Measurements from ENCODE around the gene COMMD10. TPM values are rescaled to one million over a fixed set of nuclear protein-coding genes. Genes with fewer than 3 reads are reported as not detected.
"Not testable (repeated sequence)": the region's sequence is repeated elsewhere in the genome, so short reads cannot be mapped to it uniquely, and the experiment has no call there.

The COMMD10 gene
- total RNA-seq, 1 donor from 2014 or later = 44.4 TPM

DNA sequence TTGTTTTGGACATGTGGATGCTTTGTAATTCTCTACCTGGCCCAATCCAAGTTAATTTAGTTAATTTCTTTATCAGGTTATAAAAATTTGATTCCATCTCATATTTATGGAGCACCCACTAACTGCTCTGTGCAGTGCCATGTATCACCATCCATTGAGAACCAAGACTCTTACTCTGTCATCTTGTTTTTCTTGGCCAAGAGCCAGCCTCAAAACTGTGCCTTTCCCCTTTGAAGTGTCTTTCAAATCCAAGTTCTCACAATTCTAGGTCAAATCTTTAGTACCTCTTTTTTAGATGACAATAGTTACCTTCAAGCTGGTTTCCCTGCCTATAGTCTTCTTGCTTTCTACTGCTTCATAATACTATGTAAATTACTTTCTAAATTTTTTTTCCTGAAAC lies 3.2 kb downstream of the COMMD10 start:
- TF ChIP-seq, protein P1, sequence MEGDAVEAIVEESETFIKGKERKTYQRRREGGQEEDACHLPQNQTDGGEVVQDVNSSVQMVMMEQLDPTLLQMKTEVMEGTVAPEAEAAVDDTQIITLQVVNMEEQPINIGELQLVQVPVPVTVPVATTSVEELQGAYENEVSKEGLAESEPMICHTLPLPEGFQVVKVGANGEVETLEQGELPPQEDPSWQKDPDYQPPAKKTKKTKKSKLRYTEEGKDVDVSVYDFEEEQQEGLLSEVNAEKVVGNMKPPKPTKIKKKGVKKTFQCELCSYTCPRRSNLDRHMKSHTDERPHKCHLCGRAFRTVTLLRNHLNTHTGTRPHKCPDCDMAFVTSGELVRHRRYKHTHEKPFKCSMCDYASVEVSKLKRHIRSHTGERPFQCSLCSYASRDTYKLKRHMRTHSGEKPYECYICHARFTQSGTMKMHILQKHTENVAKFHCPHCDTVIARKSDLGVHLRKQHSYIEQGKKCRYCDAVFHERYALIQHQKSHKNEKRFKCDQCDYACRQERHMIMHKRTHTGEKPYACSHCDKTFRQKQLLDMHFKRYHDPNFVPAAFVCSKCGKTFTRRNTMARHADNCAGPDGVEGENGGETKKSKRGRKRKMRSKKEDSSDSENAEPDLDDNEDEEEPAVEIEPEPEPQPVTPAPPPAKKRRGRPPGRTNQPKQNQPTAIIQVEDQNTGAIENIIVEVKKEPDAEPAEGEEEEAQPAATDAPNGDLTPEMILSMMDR (IDR thresholded peaks at IDR 0.05) = no peak
- Mint-ChIP-seq H3K4me1 (peaks cover 28% of the 10 kb centered on the region), H3K4me3 (no peak overlapping the region), H3K36me3 (ENCODE audit: low read depth) (peaks cover 57% of the 10 kb centered on the region), H3K9me3 (no peaks in the 10 kb centered on the region), H3K27me3 (no peaks in the 10 kb centered on the region), H3K27ac (no peak overlapping the region)
- DNase-seq (no peak), ATAC-seq (ENCODE audit: low read depth) (no peak)
- intact Hi-C loops (cut with micrococcal nuclease) = loop anchor here (10.0 kb wide), 1 partner anchor 487 kb away; the partner anchor contains the start of gene SEMA6A
- POLR2A ChIA-PET = no interaction called here
- CTCF ChIA-PET = no interaction called here

DNA sequence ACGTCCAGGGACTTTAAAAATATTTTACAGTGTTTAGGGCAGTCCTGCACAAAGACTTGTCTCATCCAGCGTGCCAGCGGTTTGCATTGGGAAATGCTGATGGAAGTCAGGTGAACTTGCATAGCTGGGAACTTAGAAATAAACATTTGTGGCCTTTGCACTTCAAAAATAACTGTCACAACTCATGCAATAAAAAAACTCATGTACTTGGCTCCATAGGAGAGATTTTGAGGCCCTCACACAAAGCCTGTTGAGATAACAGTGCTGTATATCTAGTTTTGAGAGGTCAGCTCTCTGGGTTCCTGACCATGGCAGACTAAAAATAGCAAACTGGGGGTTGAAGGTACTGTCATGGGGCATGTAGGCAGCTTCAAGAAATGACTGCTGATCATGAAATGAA lies 5.5 kb downstream of the COMMD10 start:
- POLR2A ChIA-PET = no interaction called here
- ATAC-seq (ENCODE audit: low read depth) (no peak), DNase-seq (no peak)
- H3K9me3 Mint-ChIP-seq = no peaks in the 10 kb centered on the region
- peaks cover 15% of the 10 kb centered on the region for H3K4me1 Mint-ChIP-seq
- no peaks in the 10 kb centered on the region for H3K27me3 Mint-ChIP-seq
- no peak overlapping the region for H3K27ac Mint-ChIP-seq
- TF ChIP-seq, protein P1 (IDR thresholded peaks at IDR 0.05) = no peak
- CTCF ChIA-PET = no interaction called here
- no peak overlapping the region for H3K4me3 Mint-ChIP-seq
- intact Hi-C loops (cut with micrococcal nuclease) = no loop called here
- peaks cover 74% of the 10 kb centered on the region for H3K36me3 Mint-ChIP-seq (ENCODE audit: low read depth)

DNA sequence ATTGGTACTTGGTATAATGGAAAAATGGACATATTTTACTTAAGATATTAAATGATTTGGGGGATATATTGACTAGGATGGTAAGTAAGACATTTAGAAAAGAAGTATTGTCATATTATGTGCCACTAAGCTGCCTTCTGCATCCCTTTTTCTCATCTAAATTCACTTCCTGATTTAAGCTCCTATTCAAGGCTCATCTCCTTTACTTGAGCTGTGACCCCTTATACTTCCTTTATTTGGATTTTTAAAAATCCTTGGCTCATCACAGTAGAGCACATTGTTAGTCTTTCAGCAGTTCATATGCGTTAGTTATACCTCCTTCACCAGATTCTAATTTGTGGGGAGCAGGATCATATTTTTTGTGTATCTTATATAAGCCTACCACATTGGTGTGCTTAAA lies 6.6 kb downstream of the COMMD10 start:
- ChIA-PET POLR2A (no interaction called here), CTCF (no interaction called here)
- Mint-ChIP-seq H3K27ac (no peak overlapping the region), H3K27me3 (no peaks in the 10 kb centered on the region), H3K36me3 (ENCODE audit: low read depth) (peaks cover 80% of the 10 kb centered on the region), H3K9me3 (no peaks in the 10 kb centered on the region), H3K4me1 (peaks cover 8% of the 10 kb centered on the region), H3K4me3 (no peak overlapping the region)
- TF ChIP-seq, protein P1 (IDR thresholded peaks at IDR 0.05) = no peak
- intact Hi-C loops (cut with micrococcal nuclease) = no loop called here
- ATAC-seq (ENCODE audit: low read depth) = no peak
- DNase-seq = no peak

DNA sequence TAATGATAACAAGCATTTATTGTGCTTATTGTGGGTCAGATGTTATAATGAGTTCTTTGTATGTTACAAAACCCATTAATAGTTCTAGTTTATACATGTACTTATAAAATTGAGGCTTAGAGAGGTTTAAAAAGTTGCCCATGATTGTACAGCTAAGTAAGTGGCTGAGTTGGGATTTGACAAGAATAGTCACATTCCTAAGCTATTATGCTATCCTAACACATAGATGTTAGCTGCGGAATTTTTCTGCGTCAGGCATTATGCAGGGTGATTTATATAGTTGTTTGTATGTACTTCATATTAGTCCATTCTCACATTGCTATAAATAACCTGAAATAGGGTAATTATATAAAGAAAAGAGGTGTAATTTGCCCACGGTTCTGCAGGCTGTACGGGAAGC lies 12.5 kb downstream of the COMMD10 start:
- Mint-ChIP-seq H3K4me3 (no peak overlapping the region), H3K9me3 (no peaks in the 10 kb centered on the region), H3K27ac (no peak overlapping the region), H3K36me3 (ENCODE audit: low read depth) (peaks cover 83% of the 10 kb centered on the region), H3K27me3 (no peaks in the 10 kb centered on the region), H3K4me1 (peaks cover 4% of the 10 kb centered on the region)
- intact Hi-C loops (cut with micrococcal nuclease) = no loop called here
- ChIA-PET POLR2A (no interaction called here), CTCF (no interaction called here)
- DNase-seq (no peak), ATAC-seq (ENCODE audit: low read depth) (no peak)
- TF ChIP-seq, protein P1 (IDR thresholded peaks at IDR 0.05) = no peak

DNA sequence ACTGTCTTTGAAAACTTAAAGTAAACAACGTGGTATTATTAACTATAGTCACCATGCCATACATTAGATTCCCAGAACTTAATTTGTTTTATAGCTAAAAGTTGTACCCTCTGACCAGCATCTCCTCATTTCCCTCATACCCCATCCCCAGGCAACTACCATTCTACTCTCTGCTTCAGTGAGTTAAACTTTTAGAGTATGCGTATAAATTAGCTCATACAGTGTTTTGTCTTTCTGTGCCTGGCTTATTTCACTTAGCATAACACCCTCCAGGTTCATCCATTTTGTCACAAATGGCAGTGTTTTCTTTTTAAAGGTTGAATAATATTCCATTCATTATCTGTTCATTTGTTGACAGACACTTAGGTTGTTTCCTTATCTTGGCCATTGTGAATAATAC lies 14.2 kb downstream of the COMMD10 start:
- Mint-ChIP-seq H3K9me3 (no peaks in the 10 kb centered on the region), H3K36me3 (ENCODE audit: low read depth) (peaks cover 80% of the 10 kb centered on the region), H3K27me3 (no peaks in the 10 kb centered on the region), H3K4me3 (no peak overlapping the region), H3K27ac (no peak overlapping the region), H3K4me1 (peaks cover 13% of the 10 kb centered on the region)
- ATAC-seq (ENCODE audit: low read depth) (no peak), DNase-seq (no peak)
- intact Hi-C loops (cut with micrococcal nuclease) = no loop called here
- ChIA-PET POLR2A (no interaction called here), CTCF (no interaction called here)
- TF ChIP-seq, protein P1 (IDR thresholded peaks at IDR 0.05) = no peak

DNA sequence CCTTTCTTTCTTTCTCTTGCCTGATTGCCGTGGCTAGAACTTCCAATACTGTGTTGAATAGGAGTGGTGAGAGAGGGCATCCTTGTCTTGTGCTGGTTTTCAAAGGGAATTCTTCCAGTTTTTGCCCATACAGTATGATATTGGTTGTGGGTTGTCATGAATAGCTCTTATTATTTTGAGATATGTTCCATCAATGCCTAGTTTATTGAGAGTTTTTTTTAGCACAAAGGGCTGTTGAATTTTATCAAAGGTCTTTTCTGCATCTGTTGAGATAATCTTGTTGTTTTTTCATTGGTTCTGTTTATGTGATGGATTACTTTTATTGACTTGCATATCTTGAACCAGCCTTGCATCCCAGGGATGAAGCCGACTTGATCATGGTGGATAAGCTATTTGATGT lies 20.1 kb downstream of the COMMD10 start:
- H3K27ac Mint-ChIP-seq; intact Hi-C loops (cut with micrococcal nuclease); H3K4me3 Mint-ChIP-seq; H3K27me3 Mint-ChIP-seq; H3K9me3 Mint-ChIP-seq; DNase-seq; POLR2A ChIA-PET; CTCF ChIA-PET; ATAC-seq (ENCODE audit: low read depth): not testable (repeated sequence)
- Mint-ChIP-seq H3K36me3 (ENCODE audit: low read depth) (peaks cover 78% of the 10 kb centered on the region), H3K4me1 (peaks cover 33% of the 10 kb centered on the region)
